Neural cell (in vitro differentiated cells): ENCODE results near the gene FAM229A. TPM values are rescaled to one million over a fixed set of nuclear protein-coding genes. Genes with fewer than 3 reads are reported as not detected.

Source experiments
- H2AFZ ChIP-seq: fragments of 200-600, 300-800 bp; sonication (generic), shearing (Covaris generic); 2 replicates; pipeline ENCODE4 v1.6.0; 2014; ENCODE audit warnings: low read depth, mild to moderate bottlenecking, antibody characterized with exemption, low read length, moderate library complexity
- H3F3A ChIP-seq: fragments of 200-600 bp; shearing (Covaris generic); 2 replicates; pipeline ENCODE4 v1.6.1; 2016; ENCODE audit warnings: mild to moderate bottlenecking, moderate library complexity, mixed read lengths, antibody characterized with exemption, low read length; ENCODE audit not compliant: insufficient read depth, poor library complexity, severe bottlenecking
- H3K27ac ChIP-seq: fragments of 200-600, 300-800 bp; sonication (generic), shearing (Covaris generic); 2 replicates; pipeline ENCODE4 v1.5.1; 2014; ENCODE audit warnings: mild to moderate bottlenecking, low read length, moderate library complexity
- H3K27me3 ChIP-seq: fragments of 300-800, 200-600 bp; sonication (generic), shearing (Covaris generic); 2 replicates; pipeline ENCODE4 v1.6.0; 2014; ENCODE audit warnings: mild to moderate bottlenecking, low read depth, low read length, moderate library complexity; ENCODE audit not compliant: insufficient read depth
- H3K36me3 ChIP-seq: fragments of 300-800, 200-600 bp; sonication (generic), shearing (Covaris generic); 2 replicates; pipeline ENCODE4 v1.5.1; 2014; ENCODE audit warnings: mild to moderate bottlenecking, antibody characterized with exemption, low read length, moderate library complexity; ENCODE audit not compliant: insufficient read depth
- H3K4me2 ChIP-seq: fragments of 300-800, 200-600 bp; sonication (generic), shearing (Covaris generic); 2 replicates; pipeline ENCODE4 v1.6.0; 2014; ENCODE audit warnings: mild to moderate bottlenecking, low read length
- H3K4me3 ChIP-seq: fragments of 300-800, 200-600 bp; sonication (generic), shearing (Covaris generic); 2 replicates; pipeline ENCODE4 v1.5.1; 2014; ENCODE audit warnings: mild to moderate bottlenecking, low read length, moderate library complexity
- H3K79me2 ChIP-seq: fragments of 200-600 bp; shearing (Covaris generic); replicated peaks from 2 replicates; pipeline ENCODE4 v1.6.0; 2014; ENCODE audit warnings: mild to moderate bottlenecking, low read length, moderate library complexity; ENCODE audit not compliant: insufficient read depth
- H3K9ac ChIP-seq: fragments of 300-800, 200-600 bp; sonication (generic), shearing (Covaris generic); 2 replicates; pipeline ENCODE4 v1.6.1; 2016; ENCODE audit warnings: mild to moderate bottlenecking, low read length, mixed read lengths
- H3K9me2 ChIP-seq: fragments of 200-600 bp; shearing (Covaris generic); 2 replicates; pipeline ENCODE4 v1.6.1; 2016; ENCODE audit warnings: mild to moderate bottlenecking, low read length, mixed read lengths; ENCODE audit not compliant: insufficient read depth
- H3K9me3 ChIP-seq: fragments of 200-600, 300-800 bp; sonication (generic), shearing (Covaris generic); 2 replicates; pipeline ENCODE4 v1.6.1; 2016; ENCODE audit warnings: mild to moderate bottlenecking, mixed run types, low read length, moderate library complexity, mixed read lengths
- H4K20me1 ChIP-seq: fragments of 200-600 bp; shearing (Covaris generic); 2 replicates; pipeline ENCODE4 v1.6.1; 2016; ENCODE audit warnings: mild to moderate bottlenecking, mixed run types; ENCODE audit not compliant: insufficient read depth
- EP300 ChIP-seq: fragments of 450-650 bp; conservative IDR thresholded peaks from 2 replicates; pipeline ENCODE4 v1.6.1; 2014; ENCODE audit warnings: antibody characterized with exemption, mild to moderate bottlenecking, moderate library complexity; ENCODE audit not compliant: poor library complexity, severe bottlenecking
- EZH2 ChIP-seq: fragments of 200-600, 300-800 bp; shearing (Covaris generic), sonication (generic); IDR thresholded peaks from 2 replicates; pipeline ENCODE4 v1.6.1; 2014; ENCODE audit warnings: antibody characterized with exemption, low read length, borderline replicate concordance, mild to moderate bottlenecking; ENCODE audit not compliant: insufficient read depth, poor library complexity, severe bottlenecking
- MXI1 ChIP-seq: fragments of 450-650 bp; conservative IDR thresholded peaks from 2 replicates; pipeline ENCODE4 v1.6.1; 2014; ENCODE audit warnings: antibody characterized with exemption, mild to moderate bottlenecking; ENCODE audit not compliant: poor library complexity, severe bottlenecking
- POLR2AphosphoS5 ChIP-seq: IDR thresholded peaks from 2 replicates; pipeline ENCODE4 v1.6.1; 2012
- RAD21 ChIP-seq: fragments of 450-650 bp; conservative IDR thresholded peaks from 2 replicates; pipeline ENCODE4 v1.6.1; 2014; ENCODE audit warnings: antibody characterized with exemption, mild to moderate bottlenecking, moderate library complexity
- SMC3 ChIP-seq: fragments of 450-650 bp; conservative IDR thresholded peaks from 2 replicates; pipeline ENCODE4 v1.6.1; 2014; ENCODE audit warnings: antibody characterized with exemption, mild to moderate bottlenecking, moderate library complexity; ENCODE audit not compliant: poor library complexity
- TAF1 ChIP-seq: IDR thresholded peaks from 2 replicates; pipeline ENCODE4 v1.6.1; 2012; ENCODE audit warnings: low read depth
- polyA plus RNA-seq: library from polyadenylated mRNA; depleted of rRNA; stranded (reverse); fragments of >200 nt; gene quantifications from 2 replicates; pipeline ENCODE4 v1.2.3, GENCODE V29; 2014
- TF ChIP-seq, protein P1 (sequence below): IDR thresholded peaks from 2 replicates; pipeline ENCODE4 v1.6.1; 2012; ENCODE audit warnings: borderline replicate concordance
- TF ChIP-seq, protein P2 (sequence below): fragments of 450-650 bp; IDR thresholded peaks from 2 replicates; pipeline ENCODE4 v1.5.1; 2014; ENCODE audit warnings: antibody characterized with exemption, mild to moderate bottlenecking, moderate library complexity; ENCODE audit not compliant: poor library complexity, severe bottlenecking

Gene FAM229A
- polyA plus RNA-seq, 1 donor from 2014 or later: 6.1 TPM

DNA sequence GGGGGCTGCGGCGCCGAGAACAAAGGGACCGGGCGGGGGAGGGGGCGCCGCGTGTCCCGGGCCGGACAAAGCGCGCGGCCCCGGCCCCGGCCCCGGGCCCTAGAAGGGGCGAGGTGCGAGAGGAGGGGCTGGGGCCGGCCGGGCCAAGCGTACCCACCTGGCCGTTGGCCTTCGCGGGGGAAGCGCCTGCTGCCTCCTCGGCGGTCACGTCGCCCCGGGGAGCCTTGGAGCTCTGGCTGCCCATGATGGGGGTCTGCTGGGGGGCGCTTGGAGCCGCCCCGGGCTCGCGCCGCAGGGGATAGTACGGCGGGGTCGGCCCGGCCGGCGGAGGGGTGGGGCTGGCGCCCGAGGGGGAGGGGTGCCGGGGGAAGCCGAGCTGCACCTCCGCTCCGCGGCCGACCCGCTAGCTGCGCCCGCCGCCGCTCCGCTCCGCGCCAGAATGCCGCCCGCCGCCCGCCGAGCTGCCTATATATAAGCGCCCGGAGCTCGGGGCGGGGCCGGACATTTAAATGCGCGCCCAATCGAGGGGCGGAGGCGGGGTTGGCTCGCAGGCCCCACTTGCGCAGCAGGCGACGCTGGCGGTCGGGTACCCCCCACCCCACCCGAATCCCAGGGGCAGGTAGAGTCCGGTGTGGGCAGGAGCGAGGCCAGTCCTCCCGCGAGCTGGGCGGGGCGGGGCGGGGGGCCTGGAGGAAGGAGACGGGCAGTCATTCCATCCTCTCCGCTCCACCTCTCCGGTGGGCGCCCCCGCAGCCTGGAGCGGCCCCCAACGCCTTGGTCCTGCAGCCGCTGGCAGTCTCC lies 26.3 kb downstream of the FAM229A start, which contains the start of gene MARCKSL1:
Gene MARCKSL1 (minus strand): TSS at position 444 of the 801 bp plus-strand sequence. CDS start 200 bp downstream, at position 244.
- peaks cover 22% of the 10 kb centered on the region for H4K20me1 ChIP-seq
- TF ChIP-seq, protein P1, sequence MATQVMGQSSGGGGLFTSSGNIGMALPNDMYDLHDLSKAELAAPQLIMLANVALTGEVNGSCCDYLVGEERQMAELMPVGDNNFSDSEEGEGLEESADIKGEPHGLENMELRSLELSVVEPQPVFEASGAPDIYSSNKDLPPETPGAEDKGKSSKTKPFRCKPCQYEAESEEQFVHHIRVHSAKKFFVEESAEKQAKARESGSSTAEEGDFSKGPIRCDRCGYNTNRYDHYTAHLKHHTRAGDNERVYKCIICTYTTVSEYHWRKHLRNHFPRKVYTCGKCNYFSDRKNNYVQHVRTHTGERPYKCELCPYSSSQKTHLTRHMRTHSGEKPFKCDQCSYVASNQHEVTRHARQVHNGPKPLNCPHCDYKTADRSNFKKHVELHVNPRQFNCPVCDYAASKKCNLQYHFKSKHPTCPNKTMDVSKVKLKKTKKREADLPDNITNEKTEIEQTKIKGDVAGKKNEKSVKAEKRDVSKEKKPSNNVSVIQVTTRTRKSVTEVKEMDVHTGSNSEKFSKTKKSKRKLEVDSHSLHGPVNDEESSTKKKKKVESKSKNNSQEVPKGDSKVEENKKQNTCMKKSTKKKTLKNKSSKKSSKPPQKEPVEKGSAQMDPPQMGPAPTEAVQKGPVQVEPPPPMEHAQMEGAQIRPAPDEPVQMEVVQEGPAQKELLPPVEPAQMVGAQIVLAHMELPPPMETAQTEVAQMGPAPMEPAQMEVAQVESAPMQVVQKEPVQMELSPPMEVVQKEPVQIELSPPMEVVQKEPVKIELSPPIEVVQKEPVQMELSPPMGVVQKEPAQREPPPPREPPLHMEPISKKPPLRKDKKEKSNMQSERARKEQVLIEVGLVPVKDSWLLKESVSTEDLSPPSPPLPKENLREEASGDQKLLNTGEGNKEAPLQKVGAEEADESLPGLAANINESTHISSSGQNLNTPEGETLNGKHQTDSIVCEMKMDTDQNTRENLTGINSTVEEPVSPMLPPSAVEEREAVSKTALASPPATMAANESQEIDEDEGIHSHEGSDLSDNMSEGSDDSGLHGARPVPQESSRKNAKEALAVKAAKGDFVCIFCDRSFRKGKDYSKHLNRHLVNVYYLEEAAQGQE: peak; percentile 95
- TF ChIP-seq POLR2AphosphoS5: peak; percentile 98
- no peak for TF ChIP-seq EP300
- no peak for TF ChIP-seq EZH2
- TF ChIP-seq TAF1: peak; percentile 98
- no peak for TF ChIP-seq SMC3
- TF ChIP-seq, protein P2, sequence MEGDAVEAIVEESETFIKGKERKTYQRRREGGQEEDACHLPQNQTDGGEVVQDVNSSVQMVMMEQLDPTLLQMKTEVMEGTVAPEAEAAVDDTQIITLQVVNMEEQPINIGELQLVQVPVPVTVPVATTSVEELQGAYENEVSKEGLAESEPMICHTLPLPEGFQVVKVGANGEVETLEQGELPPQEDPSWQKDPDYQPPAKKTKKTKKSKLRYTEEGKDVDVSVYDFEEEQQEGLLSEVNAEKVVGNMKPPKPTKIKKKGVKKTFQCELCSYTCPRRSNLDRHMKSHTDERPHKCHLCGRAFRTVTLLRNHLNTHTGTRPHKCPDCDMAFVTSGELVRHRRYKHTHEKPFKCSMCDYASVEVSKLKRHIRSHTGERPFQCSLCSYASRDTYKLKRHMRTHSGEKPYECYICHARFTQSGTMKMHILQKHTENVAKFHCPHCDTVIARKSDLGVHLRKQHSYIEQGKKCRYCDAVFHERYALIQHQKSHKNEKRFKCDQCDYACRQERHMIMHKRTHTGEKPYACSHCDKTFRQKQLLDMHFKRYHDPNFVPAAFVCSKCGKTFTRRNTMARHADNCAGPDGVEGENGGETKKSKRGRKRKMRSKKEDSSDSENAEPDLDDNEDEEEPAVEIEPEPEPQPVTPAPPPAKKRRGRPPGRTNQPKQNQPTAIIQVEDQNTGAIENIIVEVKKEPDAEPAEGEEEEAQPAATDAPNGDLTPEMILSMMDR: no peak
- peak; percentile 40 for TF ChIP-seq MXI1
- TF ChIP-seq RAD21: no peak
- H3K4me3 ChIP-seq: peak within 1 kb of the TSS; percentile 100
- peaks cover 34% of the 10 kb centered on the region for H3K79me2 ChIP-seq
- H3K27me3 ChIP-seq: no peaks in the 10 kb centered on the region
- H2AFZ ChIP-seq: peak within 1 kb of the TSS; percentile 65
- H3K27ac ChIP-seq: peak within 1 kb of the TSS; percentile 87
- peak within 1 kb of the TSS; percentile 99 for H3K4me2 ChIP-seq
- H3K9me2 ChIP-seq: no peaks in the 10 kb centered on the region
- no peaks in the 10 kb centered on the region for H3F3A ChIP-seq
- H3K9me3 ChIP-seq: no peaks in the 10 kb centered on the region
- H3K36me3 ChIP-seq: peaks cover 6% of the 10 kb centered on the region
- peak within 1 kb of the TSS; percentile 99 for H3K9ac ChIP-seq

GRCh38 chr1:32335535-32335789 lies 26.8 kb downstream of the FAM229A start:
- Histone ChIP-seq H3K9me2 (no peaks in the 10 kb centered on the region), H3K27ac (peak overlapping the region; percentile 87), H3K9me3 (no peaks in the 10 kb centered on the region), H3K79me2 (peaks cover 34% of the 10 kb centered on the region), H3K9ac (peak overlapping the region; percentile 99), H3K4me2 (no peak overlapping the region), H4K20me1 (peaks cover 22% of the 10 kb centered on the region), H3F3A (no peaks in the 10 kb centered on the region), H2AFZ (no peak overlapping the region), H3K4me3 (peak overlapping the region; percentile 100), H3K36me3 (peaks cover 6% of the 10 kb centered on the region), H3K27me3 (no peaks in the 10 kb centered on the region)
- TF ChIP-seq EP300: no peak
- no peak for TF ChIP-seq EZH2
- no peak for TF ChIP-seq POLR2AphosphoS5
- no peak for TF ChIP-seq RAD21
- TF ChIP-seq, protein P1: no peak
- TF ChIP-seq MXI1: no peak
- no peak for TF ChIP-seq SMC3
- TF ChIP-seq, protein P2: no peak
- TF ChIP-seq TAF1: no peak
